ENCODE results near the gene MRPL2.

GRCh38 chr6:43096451-43097097, 37.3 kb upstream of the MRPL2 start:
- TF ChIP-seq, protein P1, sequence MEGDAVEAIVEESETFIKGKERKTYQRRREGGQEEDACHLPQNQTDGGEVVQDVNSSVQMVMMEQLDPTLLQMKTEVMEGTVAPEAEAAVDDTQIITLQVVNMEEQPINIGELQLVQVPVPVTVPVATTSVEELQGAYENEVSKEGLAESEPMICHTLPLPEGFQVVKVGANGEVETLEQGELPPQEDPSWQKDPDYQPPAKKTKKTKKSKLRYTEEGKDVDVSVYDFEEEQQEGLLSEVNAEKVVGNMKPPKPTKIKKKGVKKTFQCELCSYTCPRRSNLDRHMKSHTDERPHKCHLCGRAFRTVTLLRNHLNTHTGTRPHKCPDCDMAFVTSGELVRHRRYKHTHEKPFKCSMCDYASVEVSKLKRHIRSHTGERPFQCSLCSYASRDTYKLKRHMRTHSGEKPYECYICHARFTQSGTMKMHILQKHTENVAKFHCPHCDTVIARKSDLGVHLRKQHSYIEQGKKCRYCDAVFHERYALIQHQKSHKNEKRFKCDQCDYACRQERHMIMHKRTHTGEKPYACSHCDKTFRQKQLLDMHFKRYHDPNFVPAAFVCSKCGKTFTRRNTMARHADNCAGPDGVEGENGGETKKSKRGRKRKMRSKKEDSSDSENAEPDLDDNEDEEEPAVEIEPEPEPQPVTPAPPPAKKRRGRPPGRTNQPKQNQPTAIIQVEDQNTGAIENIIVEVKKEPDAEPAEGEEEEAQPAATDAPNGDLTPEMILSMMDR (optimal IDR thresholded peaks at IDR 0.05 in 1 of 3, IDR thresholded peaks at IDR 0.05 in 1 of 3, conservative IDR thresholded peaks at IDR 0.05 in 1 of 3; ENCODE audit: extremely low read depth in 1 of 3, insufficient read depth in 2 of 3, low read length in 3 of 3), result no peak
- no peak for TF ChIP-seq EZH2 (IDR thresholded peaks at IDR 0.05; ENCODE audit: low read length)
